ENCODE data around the gene KRTAP10-6.
A peak's percentile ranks its signal among the peaks of the same experiment; 100 is the strongest.
"Not testable (repeated sequence)": the region's sequence is repeated elsewhere in the genome, so short reads cannot be mapped to it uniquely, and the experiment has no call there.

The KRTAP10-6 gene

DNA sequence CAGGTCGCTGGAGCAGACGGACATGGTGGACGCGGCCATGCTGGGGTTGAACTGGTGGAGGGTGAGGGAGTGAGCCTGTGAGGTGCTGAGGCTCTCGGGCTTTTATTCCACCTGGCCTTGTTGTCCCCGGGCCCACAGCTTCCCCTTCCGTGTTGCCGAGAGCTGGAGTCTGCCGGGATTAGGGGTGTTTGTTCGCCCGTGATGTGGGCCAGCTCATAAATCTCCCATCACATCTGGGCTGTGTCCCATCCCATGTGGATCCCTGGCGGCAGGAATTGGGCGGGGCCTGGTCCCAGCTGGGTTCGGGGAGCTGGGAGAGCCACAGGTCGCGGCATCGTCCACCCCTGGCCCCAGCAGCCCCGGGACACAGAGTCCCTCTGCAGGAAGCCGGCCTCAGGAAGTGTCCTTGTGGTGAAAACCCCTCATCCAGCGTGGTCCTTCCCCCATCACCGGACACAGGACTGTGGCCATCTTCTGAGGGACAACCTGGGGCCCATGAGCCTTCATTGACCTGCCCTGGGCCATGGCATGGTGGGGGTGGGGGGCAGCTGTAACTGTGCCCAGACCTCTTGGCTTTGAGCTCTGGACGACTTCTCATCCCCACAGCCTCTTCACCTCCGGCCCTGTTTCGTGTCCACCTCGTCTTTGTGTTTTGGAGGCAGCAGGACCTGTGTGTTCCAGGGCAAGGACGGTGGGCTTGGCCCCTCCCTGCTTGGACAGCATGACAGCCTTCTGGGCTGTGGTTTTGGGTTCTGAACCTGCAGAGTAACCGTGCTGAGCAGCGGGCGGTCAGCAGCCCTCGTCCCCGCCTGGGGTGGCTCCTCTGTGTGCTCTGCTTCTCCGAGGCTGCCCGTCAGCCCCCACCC lies at the start of gene KRTAP10-6:
Gene KRTAP10-6 (minus strand): TSS at position 60 of the 866 bp plus-strand sequence. CDS start 21 bp downstream, at position 39.
- DNase-seq: peak; percentile 29

GRCh38 chr21:44640761-44641160 lies 48.5 kb upstream of the KRTAP10-6 start:
- DNase-seq: no peak

DNA sequence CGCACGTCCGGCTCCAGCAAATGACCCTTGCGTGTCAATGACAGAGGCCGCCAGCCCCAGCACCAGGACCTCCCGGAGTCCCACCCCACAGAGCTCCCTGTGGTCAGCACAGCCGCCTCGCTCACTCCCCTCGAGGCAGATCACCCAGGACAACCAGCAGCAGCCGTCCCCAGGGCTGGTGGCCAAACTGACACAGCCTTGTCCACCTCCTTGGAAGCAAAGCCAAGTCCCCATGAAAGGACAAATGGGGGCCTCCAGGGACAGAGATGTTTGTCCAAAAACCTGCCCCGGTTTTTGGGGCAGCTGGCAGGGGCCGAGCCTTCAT lies 47.0 kb upstream of the KRTAP10-6 start:
- DNase-seq: no peak

DNA sequence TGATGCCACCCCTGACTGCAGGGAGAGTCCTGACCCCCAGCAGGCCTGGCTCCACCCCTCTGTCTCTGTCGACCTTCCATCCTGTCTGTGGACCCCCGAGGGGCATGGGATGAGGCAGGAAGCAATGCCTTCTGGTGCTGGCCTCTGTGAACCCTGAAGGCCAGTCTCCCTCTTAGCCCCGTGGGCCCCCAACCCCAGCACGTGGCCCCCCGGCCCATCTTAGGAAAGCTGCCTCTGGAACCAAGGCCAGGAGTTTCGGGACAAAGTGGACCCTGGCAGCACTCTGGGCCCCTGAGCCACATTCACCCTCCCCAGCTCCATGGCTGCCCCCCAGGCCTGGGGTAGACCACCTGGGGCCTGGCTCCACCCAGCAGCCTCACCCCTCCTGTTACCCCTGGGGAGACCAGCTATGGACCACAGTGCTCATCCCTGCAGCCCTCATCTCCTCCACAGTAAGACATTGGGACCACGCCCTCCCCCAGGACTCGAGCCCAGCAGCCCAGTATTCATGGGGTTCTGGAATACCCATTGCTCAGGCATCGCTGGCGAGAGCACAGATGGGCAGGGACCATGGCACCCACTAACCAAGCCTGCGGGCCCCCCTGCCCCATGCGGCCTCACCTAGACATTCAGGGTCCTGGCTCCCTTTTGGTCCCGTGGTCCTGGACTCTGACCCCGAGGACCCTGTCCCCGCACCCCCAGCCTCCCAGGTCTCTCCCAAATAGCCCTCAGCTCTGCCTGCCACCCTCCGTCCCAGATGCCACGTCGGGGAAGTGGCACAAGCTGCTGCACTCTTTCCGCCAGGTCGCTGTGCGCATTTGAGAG lies 46.4 kb upstream of the KRTAP10-6 start:
- not testable (repeated sequence) for DNase-seq

DNA sequence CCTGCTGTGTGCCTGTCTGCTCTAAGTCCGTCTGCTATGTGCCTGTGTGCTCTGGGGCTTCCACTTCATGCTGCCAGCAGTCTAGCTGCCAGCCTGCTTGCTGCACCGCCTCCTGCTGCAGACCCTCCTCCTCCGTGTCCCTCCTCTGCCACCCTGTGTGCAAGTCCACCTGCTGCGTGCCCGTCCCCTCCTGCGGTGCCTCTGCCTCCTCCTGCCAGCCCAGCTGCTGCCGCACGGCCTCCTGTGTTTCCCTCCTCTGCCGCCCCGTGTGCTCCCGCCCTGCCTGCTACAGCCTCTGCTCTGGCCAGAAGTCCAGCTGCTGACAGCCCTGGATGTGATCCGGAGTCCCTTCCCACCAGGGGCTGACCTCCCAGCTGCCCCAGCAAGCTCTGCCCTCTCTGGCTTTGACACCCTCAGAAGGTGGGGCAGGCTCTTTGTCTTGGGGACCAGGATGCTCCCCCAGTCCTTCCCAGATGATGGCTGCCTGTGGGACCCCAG lies 45.6 kb upstream of the KRTAP10-6 start:
- DNase-seq: not testable (repeated sequence)

- no peak for DNase-seq
These were observed 44.9 kb upstream of the KRTAP10-6 start, which contains the start of gene KRTAP10-10 for GRCh38 chr21:44637018-44637850. Gene KRTAP10-10, plus strand, starts transcription at chr21:44637356. Its CDS starts 62 bp downstream, at chr21:44637418.

DNA sequence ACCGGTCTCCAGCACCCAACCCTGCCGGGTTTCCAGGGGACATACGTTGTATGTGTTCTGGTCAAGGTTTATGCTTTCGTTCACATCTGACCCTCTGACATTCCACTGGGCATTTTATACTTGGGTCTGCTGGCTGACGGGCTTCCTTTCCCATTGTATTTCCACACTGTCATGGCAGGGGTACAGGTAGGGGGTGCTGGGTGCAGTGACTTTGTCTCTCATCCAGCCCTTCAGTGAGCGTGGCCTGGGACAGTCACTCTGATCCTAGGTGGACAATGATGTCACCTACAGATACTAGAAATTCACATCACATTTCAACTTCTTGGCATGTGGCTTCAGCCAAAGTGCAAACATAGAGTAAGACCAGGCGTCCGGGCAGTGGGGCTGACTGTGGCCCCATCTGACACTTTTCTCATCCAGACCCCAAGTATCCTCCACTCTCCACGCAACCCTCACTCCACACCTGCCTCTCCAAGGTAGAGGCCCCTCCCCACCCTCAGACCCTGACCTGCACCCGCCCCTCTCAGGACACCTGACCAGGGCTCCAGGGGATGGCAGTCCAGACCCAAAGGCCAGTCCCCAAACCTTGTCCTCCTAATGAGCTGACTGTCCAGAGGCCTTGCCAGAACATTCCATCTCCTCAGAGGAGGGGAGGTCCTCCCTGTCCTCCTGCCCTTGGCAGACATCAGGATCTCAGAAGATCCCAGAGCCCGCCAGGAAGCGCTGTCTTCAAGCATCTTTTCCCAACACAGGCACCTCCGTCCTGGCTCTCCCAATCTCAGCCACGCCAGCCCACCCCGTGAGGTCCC lies 44.1 kb upstream of the KRTAP10-6 start:
- no peak for DNase-seq

DNA sequence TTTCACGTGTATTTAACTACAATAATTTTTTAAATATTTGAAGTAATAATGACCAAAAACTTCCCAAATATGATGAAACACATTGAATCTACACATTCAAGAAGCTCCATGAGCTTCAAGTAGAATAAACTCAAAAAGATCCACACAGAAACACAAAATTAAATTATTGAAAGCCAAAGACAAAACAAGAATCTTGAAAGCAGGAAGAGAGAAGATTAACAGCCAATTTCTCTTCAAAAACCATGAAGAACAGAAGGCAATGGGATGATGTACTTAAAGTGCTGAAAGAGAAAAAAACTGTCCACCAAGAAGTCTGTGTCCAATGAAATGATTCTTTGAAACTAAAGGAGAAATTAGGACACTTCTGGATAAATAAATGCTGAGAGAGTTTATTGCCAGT lies 39.8 kb upstream of the KRTAP10-6 start:
- DNase-seq: no peak

GRCh38 chr21:44630440-44630839 lies 38.1 kb upstream of the KRTAP10-6 start:
- DNase-seq: no peak

- DNase-seq: no peak
These were observed 36.5 kb upstream of the KRTAP10-6 start for GRCh38 chr21:44628707-44629391.

DNA sequence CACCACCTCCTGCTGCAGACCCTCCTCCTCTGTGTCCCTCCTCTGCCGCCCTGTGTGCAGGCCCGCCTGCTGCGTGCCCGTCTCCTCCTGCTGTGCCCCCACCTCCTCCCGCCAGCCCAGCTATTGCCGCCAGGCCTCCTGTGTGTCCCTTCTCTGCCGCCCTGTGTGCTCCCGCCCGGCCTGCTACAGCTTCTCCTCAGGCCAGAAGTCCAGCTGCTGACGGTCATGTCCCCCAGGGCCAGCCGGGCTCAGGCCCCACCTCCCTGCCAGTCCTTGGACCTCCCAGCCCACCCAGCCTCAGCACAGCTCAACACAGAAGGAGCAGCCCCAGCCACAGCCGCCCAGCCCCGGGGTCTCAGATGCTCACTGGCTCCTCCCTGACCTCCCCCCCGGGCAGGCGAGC lies 35.5 kb upstream of the KRTAP10-6 start:
- not testable (repeated sequence) for DNase-seq

DNA sequence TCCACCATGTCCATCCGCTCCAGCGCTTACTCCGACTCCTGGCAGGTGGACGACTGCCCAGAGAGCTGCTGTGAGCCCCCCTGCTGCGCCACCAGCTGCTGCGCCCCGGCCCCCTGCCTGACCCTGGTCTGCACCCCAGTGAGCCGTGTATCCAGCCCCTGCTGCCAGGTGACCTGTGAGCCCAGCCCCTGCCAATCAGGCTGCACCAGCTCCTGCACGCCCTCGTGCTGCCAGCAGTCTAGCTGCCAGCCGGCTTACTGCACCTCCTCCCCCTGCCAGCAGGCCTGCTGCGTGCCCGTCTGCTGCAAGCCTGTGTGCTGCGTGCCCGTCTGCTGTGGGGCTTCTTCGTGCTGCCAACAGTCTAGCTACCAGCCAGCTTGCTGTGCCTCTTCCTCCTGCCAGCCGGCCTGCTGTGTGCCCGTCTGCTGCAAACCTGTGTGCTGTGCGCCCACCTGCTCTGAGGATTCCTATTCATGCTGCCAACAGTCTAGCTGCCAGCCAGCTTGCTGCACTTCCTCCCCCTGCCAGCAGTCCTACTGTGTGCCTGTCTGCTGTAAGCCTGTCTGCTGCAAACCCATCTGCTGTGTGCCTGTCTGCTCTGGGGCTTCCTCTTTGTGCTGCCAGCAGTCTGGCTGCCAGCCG lies 35.0 kb upstream of the KRTAP10-6 start:
- not testable (repeated sequence) for DNase-seq

- no peak for DNase-seq
These were observed 34.4 kb upstream of the KRTAP10-6 start, which contains the start of gene KRTAP10-9 for GRCh38 chr21:44626673-44627143. Gene KRTAP10-9, plus strand, starts transcription at chr21:44627093. Its CDS starts 79 bp downstream, at chr21:44627172.

- no peak for DNase-seq
These were observed 34.0 kb upstream of the KRTAP10-6 start for GRCh38 chr21:44626262-44626661.

GRCh38 chr21:44625756-44626155 lies 33.5 kb upstream of the KRTAP10-6 start:
- no peak for DNase-seq

GRCh38 chr21:44623575-44623974 lies 31.3 kb upstream of the KRTAP10-6 start:
- DNase-seq: no peak

GRCh38 chr21:44619886-44620285 lies 27.6 kb upstream of the KRTAP10-6 start:
- no peak for DNase-seq

GRCh38 chr21:44618909-44619308 lies 26.6 kb upstream of the KRTAP10-6 start:
- no peak for DNase-seq

DNA sequence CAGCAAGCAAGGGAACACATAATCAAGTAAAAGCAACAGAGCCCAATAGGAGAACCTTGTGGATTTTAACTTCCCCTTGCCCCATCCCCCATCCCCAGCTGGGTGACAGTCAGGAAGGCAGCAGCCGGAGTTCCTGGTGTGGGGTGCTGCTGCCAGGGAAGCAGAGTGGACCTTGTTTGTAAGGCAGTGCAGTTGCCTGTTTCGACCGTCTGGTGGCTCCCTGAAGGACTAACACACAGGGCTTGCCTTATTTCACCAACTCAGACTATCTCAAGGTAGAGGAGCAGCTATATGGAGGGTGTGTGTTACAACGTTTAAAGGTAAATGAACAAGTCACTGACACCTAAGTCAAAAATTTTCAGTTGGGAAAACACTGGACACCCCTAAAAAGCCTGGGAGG lies 26.2 kb upstream of the KRTAP10-6 start:
- DNase-seq: no peak

GRCh38 chr21:44617071-44617501 lies 24.8 kb upstream of the KRTAP10-6 start:
- no peak for DNase-seq

Measured in right forelimb (tissue), 1 donor.